ENCODE measurements around the gene DDB1. TPM values are rescaled to one million over a fixed set of nuclear protein-coding genes. Genes with fewer than 3 reads are reported as not detected.

Gene DDB1
- total and polyA plus RNA-seq, 9 of the 15 experiments (the other 6 are each of a cell fraction or from before 2014, with no cell fraction given), result 172 to 361 (median 266) TPM

- TF ChIP-seq STAT6 (CRISPR knock-in tag; IDR thresholded peaks at IDR 0.05) (no peak), NFE2 (IDR thresholded peaks at IDR 0.05; ENCODE audit: low read depth) (no peak), POLR2B (IDR thresholded peaks at IDR 0.05; ENCODE audit: low read depth, partially characterized antibody) (no peak), E4F1 (CRISPR knock-in tag; IDR thresholded peaks at IDR 0.05; ENCODE audit: borderline replicate concordance) (no peak), ZNF444 (CRISPR knock-in tag; IDR thresholded peaks at IDR 0.05) (no peak), SIN3A (IDR thresholded peaks at IDR 0.05; ENCODE audit: borderline replicate concordance in 2 of 2, control insufficient read depth in 1 of 2, low read depth in 2 of 2, low read length in 2 of 2) (no peak)
These were observed 29.2 kb downstream of the DDB1 start (continued) for GRCh38 chr11:61303725-61304124.
